K562 (cell line): ENCODE results near the gene MAST1. TPM values are rescaled to one million over a fixed set of nuclear protein-coding genes. Genes with fewer than 3 reads are reported as not detected.

Source experiments
- ATAC-seq: fragments of 200-7000 bp; cut with Tn5 transposase; 3 replicates; pipeline ENCODE4 v1.9.1; 2020; ENCODE audit warnings: moderate library complexity
- BruUV-seq: library from RNA; stranded (reverse); fragments of 400-500 nt; replicated peaks from 2 replicates; lab custom pipeline; 2021; lab: Mats Ljungman, UMichigan
- CTCF ChIA-PET: fragments of 300-600 bp; formaldehyde crosslinking; extraction: SDS; loops from one replicate; lab custom pipeline; 2021; ENCODE audit warnings: low intra/inter-chr PET ratio; lab: Yijun Ruan, JAX
- POLR2A ChIA-PET: fragments of 300-600, 350-650 bp; sonication (Branson Sonifier 250); formaldehyde crosslinking; extraction: SDS; loops from one replicate; lab custom pipeline; 2021; ENCODE audit warnings: antibody characterized with exemption, inconsistent platforms; lab: Yijun Ruan, JAX
- DNase-seq, 4 experiments: peaks; one replicate each; pipeline versions ENCODE4 v3.0.0 to v3.0.0-alpha.2; 2011 to 2018; ENCODE audit warnings: low spot score in 3 of 4, mixed read lengths in 3 of 4; ENCODE audit errors: extremely low read depth in 1 of 4
- FAIRE-seq: peaks from 2 replicates; lab custom pipeline; 2011; peaks lifted over from hg19 to GRCh38; lab: Jason Lieb, UNC
- H2AFZ ChIP-seq: 2 replicates; pipeline ENCODE4 v1.6.0; 2011; ENCODE audit warnings: low read depth, low read length, control low read depth, inconsistent platforms
- H3K27ac ChIP-seq: fragments of 200-600 bp; 3 replicates; pipeline ENCODE4 v1.8.0; 2011; ENCODE audit warnings: low read depth, mild to moderate bottlenecking, control low read depth, inconsistent platforms, low read length, moderate library complexity, mixed read lengths; ENCODE audit errors: extremely low read depth
- H3K27me3 ChIP-seq, 2 experiments: fragments of 300-600 bp in 1 of 2; 2 replicates in 1 of 2; 3 replicates in 1 of 2; pipeline versions ENCODE4 v1.6.0 to v1.8.0; 2011; ENCODE audit warnings: inconsistent platforms in 2 of 2, low read length in 2 of 2, mild to moderate bottlenecking in 1 of 2, mixed read lengths in 1 of 2, moderate library complexity in 1 of 2; ENCODE audit not compliant: control insufficient read depth in 2 of 2, insufficient read depth in 2 of 2
- H3K36me3 ChIP-seq: fragments of 300-600 bp; 3 replicates; pipeline ENCODE4 v1.8.0; 2011; ENCODE audit warnings: mild to moderate bottlenecking, low read length, inconsistent platforms; ENCODE audit not compliant: control insufficient read depth, insufficient read depth
- H3K4me1 ChIP-seq, 2 experiments: fragments of 200-600 bp in 1 of 2; replicated peaks in 1 of 2; 2 replicates in 1 of 2; 3 replicates in 1 of 2; pipeline versions ENCODE4 v1.5.1 to v1.8.0; 2011; ENCODE audit warnings: inconsistent platforms in 2 of 2, low read length in 2 of 2, mild to moderate bottlenecking in 1 of 2, mixed read lengths in 1 of 2, moderate library complexity in 1 of 2; ENCODE audit not compliant: control insufficient read depth in 2 of 2, insufficient read depth in 2 of 2
- H3K4me2 ChIP-seq: 2 replicates; pipeline ENCODE4 v1.6.1; 2011; ENCODE audit warnings: low read length, control low read depth, inconsistent platforms, mixed read lengths; ENCODE audit not compliant: insufficient read depth
- H3K4me3 ChIP-seq: fragments of 200-600 bp; sonication (generic), shearing (Covaris generic); 2 replicates; pipeline ENCODE4 v1.5.1; 2016; ENCODE audit warnings: control low read depth, inconsistent platforms
- H3K79me2 ChIP-seq: fragments of 200-600 bp; 3 replicates; pipeline ENCODE4 v1.8.0; 2011; ENCODE audit warnings: low read length, inconsistent platforms; ENCODE audit not compliant: control insufficient read depth, insufficient read depth
- H3K9ac ChIP-seq, 2 experiments: 2 replicates each; pipeline versions ENCODE4 v1.6.0 to v1.6.1; 2011; ENCODE audit warnings: low read depth in 2 of 2, low read length in 2 of 2, control low read depth in 1 of 2, inconsistent platforms in 1 of 2, mild to moderate bottlenecking in 1 of 2, mixed read lengths in 1 of 2; ENCODE audit not compliant: insufficient read depth in 1 of 2
- H3K9me1 ChIP-seq: one replicate; pipeline ENCODE4 v1.6.0; 2011; ENCODE audit warnings: inconsistent platforms, mild to moderate bottlenecking, low read length, moderate library complexity; ENCODE audit not compliant: control insufficient read depth, insufficient read depth
- H3K9me3 ChIP-seq: replicated peaks from 2 replicates; pipeline ENCODE4 v1.5.1; 2011; ENCODE audit warnings: low read depth, low read length, inconsistent platforms; ENCODE audit not compliant: control insufficient read depth, insufficient read depth
- H4K20me1 ChIP-seq: replicated peaks from 2 replicates; pipeline ENCODE4 v1.6.1; 2011; ENCODE audit warnings: low read length, inconsistent platforms, mixed read lengths; ENCODE audit not compliant: control insufficient read depth, insufficient read depth
- C11orf30 ChIP-seq: fragments of 450-650 bp; IDR thresholded peaks from 2 replicates; pipeline ENCODE4 v1.6.1; 2016; ENCODE audit warnings: low read depth, mild to moderate bottlenecking
- MAFF ChIP-seq: IDR thresholded peaks from 2 replicates; pipeline ENCODE4 v1.6.1; 2012; ENCODE audit warnings: low read length, improper control_type of control experiment
- MAFG ChIP-seq: fragments of 450-650 bp; conservative IDR thresholded peaks from 2 replicates; pipeline ENCODE4 v1.6.1; 2016; ENCODE audit warnings: missing genetic modification characterization, missing compliant biosample characterization
- MAFK ChIP-seq: IDR thresholded peaks from 2 replicates; pipeline ENCODE4 v1.6.1; 2011; ENCODE audit warnings: low read length, improper control_type of control experiment
- MIER1 ChIP-seq: fragments of 450-650 bp; IDR thresholded peaks from 2 replicates; pipeline ENCODE4 v1.6.1; 2016; ENCODE audit warnings: antibody characterized with exemption, mild to moderate bottlenecking, low read depth
- POLR2A ChIP-seq: fragments of 450-650 bp; conservative IDR thresholded peaks from 2 replicates; pipeline ENCODE4 v1.6.1; 2016
- ZNF274 ChIP-seq: IDR thresholded peaks from 2 replicates; pipeline ENCODE4 v1.6.1; 2011; ENCODE audit warnings: low read depth, mild to moderate bottlenecking, low read length, moderate library complexity, borderline replicate concordance
- ZNF316 ChIP-seq: fragments of 450-650 bp; IDR thresholded peaks from 2 replicates; pipeline ENCODE4 v1.6.1; 2016
- WGBS: fragments of 100-300 bp; shearing (Covaris generic); methylation state at CpG from one replicate; pipeline ENCODE4 v1.1.6; 2016; ENCODE audit warnings: low coverage, mixed read lengths; ENCODE audit not compliant: insufficient coverage; ENCODE audit errors: missing lambda C conversion rate; 5-methylcytosine and 5-hydroxymethylcytosine counted together
- in situ Hi-C: fragments of 300-500 bp; cut with MboI; formaldehyde crosslinking; loops from 4 replicates; pipeline ENCODE4 v1.15.0; 2018; ENCODE audit warnings: inconsistent platforms, mixed read lengths
- intact Hi-C: fragments of 100-400 bp; cut with micrococcal nuclease; formaldehyde crosslinking; loops from 2 replicates; pipeline ENCODE4 v1.14.2; 2022
- microRNA-seq: library from miRNA; unstranded; fragments of <30 nt; microRNA quantifications from one replicate; pipeline ENCODE4, GENCODE V29; 2018; ENCODE audit warnings: borderline microRNAs expressed
- polyA plus RNA-seq, 8 experiments: library from polyadenylated mRNA; depleted of rRNA in 4 of 8; stranded (reverse) in 5 of 8; unstranded in 3 of 8; fragments of >200 nt; fragmentation: Nextera tagmentation in 2 of 8; fragmentation: Illumina TruSeq in 1 of 8; extraction: Ambion mirVana in 2 of 8; extraction: Trizol in 1 of 8; gene quantifications; 2 replicates each; pipeline versions ENCODE4 v1.2.1 to v1.2.3, GENCODE V29; 2011 to 2014; ENCODE audit warnings: inconsistent platforms in 1 of 8, missing spikeins in 1 of 8
- small RNA-seq: library from RNA; depleted of rRNA; stranded (forward); fragments of <200 nt; gene quantifications from one replicate; pipeline ENCODE3, GENCODE V24; 2014
- total RNA-seq, 7 experiments: library from RNA; depleted of rRNA in 6 of 7; stranded (reverse); fragments of >200 nt in 6 of 7; fragmentation: Illumina TruSeq in 2 of 7; extraction: Trizol in 2 of 7; gene quantifications; 2 replicates each; pipeline versions ENCODE4 v1.2.1 to v1.2.3, GENCODE V29; 2011 to 2021; ENCODE audit warnings: low replicate concordance in 1 of 7

Gene MAST1
- total and polyA plus RNA-seq, 9 of the 15 experiments (the other 6 are each of a cell fraction or from before 2014, with no cell fraction given) = 0.48 to 10.3 (median 3.9) TPM

DNA sequence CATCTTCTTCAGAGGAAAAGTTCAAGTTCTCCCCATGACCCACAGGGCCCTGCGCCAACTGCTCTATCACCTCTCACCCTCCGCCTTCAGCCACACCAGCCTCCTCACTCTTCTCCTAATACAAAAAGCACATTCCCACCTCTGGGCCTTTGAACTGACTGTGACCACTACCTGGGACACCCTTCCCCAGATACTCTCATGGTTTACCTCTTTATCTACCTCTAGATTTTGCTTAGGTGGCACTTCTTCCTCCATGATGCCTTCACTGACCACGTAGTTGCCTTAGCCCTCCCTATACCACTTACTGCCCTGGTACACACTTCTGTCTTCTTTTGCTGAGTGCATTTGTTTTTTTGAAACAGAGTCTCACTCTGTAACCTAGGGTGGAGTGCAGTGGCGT lies 84.6 kb downstream of the MAST1 start:
- in situ Hi-C loops (no loop called here), intact Hi-C loops (no loop called here)
- 100% methylated on average over 4 of the region's 4 CpGs for WGBS
- Histone ChIP-seq H3K79me2 (0 out of 3 replicates have a peak, but pooled peaks cover under 1% of the 10 kb centered on the region), H3K9me3 (no peaks in the 10 kb centered on the region), H3K36me3 (peaks cover 55% of the 10 kb centered on the region; the same call in 2 of the 3 replicates), H3K4me2 (no peak overlapping the region), H3K4me3 (no peak overlapping the region), H3K9me1 (no peaks in the 10 kb centered on the region), H3K4me1 (peaks cover 4 to 31% of the 10 kb centered on the region in 2 experiments; a peak in 3 of 5 replicates), H3K27me3 (no peaks in the 10 kb centered on the region), H4K20me1 (no peaks in the 10 kb centered on the region), H3K9ac (no peak overlapping the region), H2AFZ (no peak overlapping the region), H3K27ac (no peak overlapping the region)
- CTCF ChIA-PET = no interaction called here
- ATAC-seq (no peak), FAIRE-seq (no peak), DNase-seq (no peak)
- POLR2A ChIA-PET = no interaction called here
- no TSS peak for BruUV-seq
- TF ChIP-seq MAFG (peak; percentile 56), ZNF274 (no peak), C11orf30 (peak; percentile 74), ZNF316 (peak; percentile 85), MAFK (peak; percentile 47; the same call in 1 of the 2 replicates), POLR2A (peak; percentile 34; the same call in 1 of the 2 replicates), MIER1 (no peak), MAFF (peak; percentile 54; the same call in 1 of the 2 replicates)

Small RNA genes lying within 50 kb of the gene (microRNA-seq; reads per million reads assigned to microRNA genes)
- gene MIR5695 (not detected), gene MIR6794 (not detected)

Small RNA genes lying within 50 kb of the gene (small RNA-seq; reads per million reads assigned to genes)
- gene MIR5695 (0.11 reads per million), gene MIR6794 (not detected)

Other genes starting within 250 kb of the MAST1 start
Only the 7 nearest of the 27 such genes appear.
- 74.7 and 94.7 TPM in 2 replicates for gene JUNB, start 47.0 kb upstream of the MAST1 start, total RNA-seq (2014; rRNA removed)
- 1.7 and 1.9 TPM in 2 replicates for gene JUNB, start 47.0 kb upstream of the MAST1 start, total RNA-seq (2014; rRNA removed; fragmentation: Illumina TruSeq; extraction: Trizol)
- 13.1 and 15.6 TPM in 2 replicates for gene JUNB, start 47.0 kb upstream of the MAST1 start, total RNA-seq (2015; rRNA removed; fragmentation: Illumina TruSeq; extraction: Trizol)
- gene JUNB, start 47.0 kb upstream of the MAST1 start, total RNA-seq (2021) = 61.7 and 73.9 TPM in 2 replicates
- gene JUNB, start 47.0 kb upstream of the MAST1 start, polyA plus RNA-seq (2011; rRNA removed) = 15.9 and 19.8 TPM in 2 replicates
- gene JUNB, start 47.0 kb upstream of the MAST1 start, polyA plus RNA-seq (2014; fragmentation: Illumina TruSeq; extraction: Trizol) = 4.4 and 19.9 TPM in 2 replicates
- gene JUNB, start 47.0 kb upstream of the MAST1 start, polyA plus RNA-seq (2014; fragmentation: Nextera tagmentation; extraction: Ambion mirVana) = under 1 TPM; 0.23 to 0.56 TPM
- gene JUNB, start 47.0 kb upstream of the MAST1 start, polyA plus RNA-seq (2014; rRNA removed) = 88.1 and 89.6 TPM in 2 replicates
- 416 and 546 TPM in 2 replicates for gene PRDX2, start 36.7 kb upstream of the MAST1 start, total RNA-seq (2014; rRNA removed)
- gene PRDX2, start 36.7 kb upstream of the MAST1 start, total RNA-seq (2014; rRNA removed; fragmentation: Illumina TruSeq; extraction: Trizol) = 152 and 249 TPM in 2 replicates
- 343 and 347 TPM in 2 replicates for gene PRDX2, start 36.7 kb upstream of the MAST1 start, total RNA-seq (2015; rRNA removed; fragmentation: Illumina TruSeq; extraction: Trizol)
- 415 and 416 TPM in 2 replicates for gene PRDX2, start 36.7 kb upstream of the MAST1 start, total RNA-seq (2021)
- 206 and 256 TPM in 2 replicates for gene PRDX2, start 36.7 kb upstream of the MAST1 start, polyA plus RNA-seq (2011; rRNA removed)
- 650 and 698 TPM in 2 replicates for gene PRDX2, start 36.7 kb upstream of the MAST1 start, polyA plus RNA-seq (2014; fragmentation: Illumina TruSeq; extraction: Trizol)
- 1,000 to 10,000 TPM in 1 of 2 experiments, 100 to 1,000 TPM in 1; 938 to 1,183 TPM for gene PRDX2, start 36.7 kb upstream of the MAST1 start, polyA plus RNA-seq (2014; fragmentation: Nextera tagmentation; extraction: Ambion mirVana)
- gene PRDX2, start 36.7 kb upstream of the MAST1 start, polyA plus RNA-seq (2014; rRNA removed) = 280 and 401 TPM in 2 replicates
- gene THSD8, start 36.4 kb upstream of the MAST1 start, total RNA-seq (2014; rRNA removed) = 0.37 TPM in 1 of 2 replicates, not detected in the other
- gene THSD8, start 36.4 kb upstream of the MAST1 start, total RNA-seq (2014; rRNA removed; fragmentation: Illumina TruSeq; extraction: Trizol) = 16.2 and 27.6 TPM in 2 replicates
- 8.4 TPM in 1 of 2 replicates, not detected in the other for gene THSD8, start 36.4 kb upstream of the MAST1 start, total RNA-seq (2015; rRNA removed; fragmentation: Illumina TruSeq; extraction: Trizol)
- gene THSD8, start 36.4 kb upstream of the MAST1 start, total RNA-seq (2021) = 42.4 and 49.3 TPM in 2 replicates
- 11.9 and 13.4 TPM in 2 replicates for gene THSD8, start 36.4 kb upstream of the MAST1 start, polyA plus RNA-seq (2011; rRNA removed)
- gene THSD8, start 36.4 kb upstream of the MAST1 start, polyA plus RNA-seq (2014; fragmentation: Illumina TruSeq; extraction: Trizol) = 3.5 and 28.6 TPM in 2 replicates
- gene THSD8, start 36.4 kb upstream of the MAST1 start, polyA plus RNA-seq (2014; fragmentation: Nextera tagmentation; extraction: Ambion mirVana) = 10 to 100 TPM; 13.2 to 19.9 TPM
- gene THSD8, start 36.4 kb upstream of the MAST1 start, polyA plus RNA-seq (2014; rRNA removed) = not detected in 2 replicates
- 62.7 and 80.8 TPM in 2 replicates for gene RNASEH2A, start 31.9 kb upstream of the MAST1 start, total RNA-seq (2014; rRNA removed)
- gene RNASEH2A, start 31.9 kb upstream of the MAST1 start, total RNA-seq (2014; rRNA removed; fragmentation: Illumina TruSeq; extraction: Trizol) = 36.7 TPM in 2 replicates
- gene RNASEH2A, start 31.9 kb upstream of the MAST1 start, total RNA-seq (2015; rRNA removed; fragmentation: Illumina TruSeq; extraction: Trizol) = 60.2 and 61.7 TPM in 2 replicates
- gene RNASEH2A, start 31.9 kb upstream of the MAST1 start, total RNA-seq (2021) = 53.9 and 64.1 TPM in 2 replicates
- gene RNASEH2A, start 31.9 kb upstream of the MAST1 start, polyA plus RNA-seq (2011; rRNA removed) = 60.7 and 62.8 TPM in 2 replicates
- gene RNASEH2A, start 31.9 kb upstream of the MAST1 start, polyA plus RNA-seq (2014; fragmentation: Illumina TruSeq; extraction: Trizol) = 46.9 and 74.6 TPM in 2 replicates
- 10 to 100 TPM; 22.3 to 34.6 TPM for gene RNASEH2A, start 31.9 kb upstream of the MAST1 start, polyA plus RNA-seq (2014; fragmentation: Nextera tagmentation; extraction: Ambion mirVana)
- 78.0 and 107 TPM in 2 replicates for gene RNASEH2A, start 31.9 kb upstream of the MAST1 start, polyA plus RNA-seq (2014; rRNA removed)
- gene RTBDN, start 3.9 kb upstream of the MAST1 start, total RNA-seq (2014; rRNA removed) = 0.73 and 1.1 TPM in 2 replicates
- 0.19 and 0.22 TPM in 2 replicates for gene RTBDN, start 3.9 kb upstream of the MAST1 start, total RNA-seq (2014; rRNA removed; fragmentation: Illumina TruSeq; extraction: Trizol)
- gene RTBDN, start 3.9 kb upstream of the MAST1 start, total RNA-seq (2015; rRNA removed; fragmentation: Illumina TruSeq; extraction: Trizol) = 0.40 and 1.1 TPM in 2 replicates
- gene RTBDN, start 3.9 kb upstream of the MAST1 start, total RNA-seq (2021) = 0.69 and 2.3 TPM in 2 replicates
- gene RTBDN, start 3.9 kb upstream of the MAST1 start, polyA plus RNA-seq (2011; rRNA removed) = 0.86 and 0.87 TPM in 2 replicates
- 0.96 and 1.2 TPM in 2 replicates for gene RTBDN, start 3.9 kb upstream of the MAST1 start, polyA plus RNA-seq (2014; fragmentation: Illumina TruSeq; extraction: Trizol)
- gene RTBDN, start 3.9 kb upstream of the MAST1 start, polyA plus RNA-seq (2014; fragmentation: Nextera tagmentation; extraction: Ambion mirVana) = under 1 TPM in 1 of 2 experiments, not detected in 1; 0.20 TPM
- gene RTBDN, start 3.9 kb upstream of the MAST1 start, polyA plus RNA-seq (2014; rRNA removed) = 0.58 and 1.9 TPM in 2 replicates
- 20.1 and 22.1 TPM in 2 replicates for gene DNASE2, start 42.9 kb downstream of the MAST1 start, total RNA-seq (2014; rRNA removed)
- gene DNASE2, start 42.9 kb downstream of the MAST1 start, total RNA-seq (2014; rRNA removed; fragmentation: Illumina TruSeq; extraction: Trizol) = 15.4 and 17.4 TPM in 2 replicates
- gene DNASE2, start 42.9 kb downstream of the MAST1 start, total RNA-seq (2015; rRNA removed; fragmentation: Illumina TruSeq; extraction: Trizol) = 17.8 and 20.2 TPM in 2 replicates
- 21.1 and 25.4 TPM in 2 replicates for gene DNASE2, start 42.9 kb downstream of the MAST1 start, total RNA-seq (2021)
- 19.0 and 38.0 TPM in 2 replicates for gene DNASE2, start 42.9 kb downstream of the MAST1 start, polyA plus RNA-seq (2011; rRNA removed)
- 20.3 and 31.2 TPM in 2 replicates for gene DNASE2, start 42.9 kb downstream of the MAST1 start, polyA plus RNA-seq (2014; fragmentation: Illumina TruSeq; extraction: Trizol)
- 1 to 10 TPM; 4.4 to 6.1 TPM for gene DNASE2, start 42.9 kb downstream of the MAST1 start, polyA plus RNA-seq (2014; fragmentation: Nextera tagmentation; extraction: Ambion mirVana)
- gene DNASE2, start 42.9 kb downstream of the MAST1 start, polyA plus RNA-seq (2014; rRNA removed) = 27.0 and 29.8 TPM in 2 replicates
- 163 and 229 TPM in 2 replicates for gene KLF1, start 48.7 kb downstream of the MAST1 start, total RNA-seq (2014; rRNA removed)
- gene KLF1, start 48.7 kb downstream of the MAST1 start, total RNA-seq (2014; rRNA removed; fragmentation: Illumina TruSeq; extraction: Trizol) = 26.9 and 40.3 TPM in 2 replicates
- gene KLF1, start 48.7 kb downstream of the MAST1 start, total RNA-seq (2015; rRNA removed; fragmentation: Illumina TruSeq; extraction: Trizol) = 76.4 and 81.8 TPM in 2 replicates
- gene KLF1, start 48.7 kb downstream of the MAST1 start, total RNA-seq (2021) = 144 and 168 TPM in 2 replicates
- 47.3 and 58.8 TPM in 2 replicates for gene KLF1, start 48.7 kb downstream of the MAST1 start, polyA plus RNA-seq (2011; rRNA removed)
- gene KLF1, start 48.7 kb downstream of the MAST1 start, polyA plus RNA-seq (2014; fragmentation: Illumina TruSeq; extraction: Trizol) = 38.0 and 76.5 TPM in 2 replicates
- gene KLF1, start 48.7 kb downstream of the MAST1 start, polyA plus RNA-seq (2014; fragmentation: Nextera tagmentation; extraction: Ambion mirVana) = 1 to 10 TPM; 8.4 to 9.3 TPM
- 111 and 113 TPM in 2 replicates for gene KLF1, start 48.7 kb downstream of the MAST1 start, polyA plus RNA-seq (2014; rRNA removed)